NOMO-1 treated with dmso at 0.1 percent for 144 hours (cell line): ENCODE data around the gene SPIRE2.

Source experiments
- DNase-seq: peaks from one replicate; lab custom pipeline; 2025; ENCODE audit not compliant: unreplicated experiment; lab: John Stamatoyannopoulos, UW

Gene SPIRE2

GRCh38 chr16:89893642-89894548 is 65.6 kb downstream of the SPIRE2 start:
- DNase-seq: no peak

- no peak for DNase-seq
These were observed 67.4 kb downstream of the SPIRE2 start for GRCh38 chr16:89895482-89896250.

- DNase-seq: no peak
These were observed 68.9 kb downstream of the SPIRE2 start for GRCh38 chr16:89897204-89897603.

- DNase-seq: no peak
These were observed 70.1 kb downstream of the SPIRE2 start for GRCh38 chr16:89898201-89898967.

- DNase-seq: no peak
These were observed 71.7 kb downstream of the SPIRE2 start for GRCh38 chr16:89899879-89900481.

- no peak for DNase-seq
These were observed 72.6 kb downstream of the SPIRE2 start for GRCh38 chr16:89900885-89901284.

GRCh38 chr16:89902980-89903379 is 74.7 kb downstream of the SPIRE2 start:
- DNase-seq: no peak

GRCh38 chr16:89903908-89904515 is 75.7 kb downstream of the SPIRE2 start:
- DNase-seq: no peak

- DNase-seq: no peak
These were observed 76.6 kb downstream of the SPIRE2 start for GRCh38 chr16:89904606-89905510.

- no peak for DNase-seq
These were observed 77.3 kb downstream of the SPIRE2 start for GRCh38 chr16:89905511-89906139.

- DNase-seq: no peak
These were observed 78.1 kb downstream of the SPIRE2 start for GRCh38 chr16:89906140-89907025.

- DNase-seq: no peak
These were observed 79.0 kb downstream of the SPIRE2 start for GRCh38 chr16:89907055-89907814.

- DNase-seq: no peak
These were observed 80.0 kb downstream of the SPIRE2 start for GRCh38 chr16:89908236-89908635.

GRCh38 chr16:89909777-89910716 is 81.8 kb downstream of the SPIRE2 start:
- DNase-seq: no peak

- no peak for DNase-seq
These were observed 82.6 kb downstream of the SPIRE2 start for GRCh38 chr16:89910717-89911354.

- DNase-seq: no peak
These were observed 83.1 kb downstream of the SPIRE2 start for GRCh38 chr16:89911375-89911774.
